K562 (cell line): Measurements from ENCODE around the gene SP140L. TPM values are rescaled to one million over a fixed set of nuclear protein-coding genes. Genes with fewer than 3 reads are reported as not detected.

ENCODE experiments used
- ATF6 ChIP-seq: sonication (generic); formaldehyde crosslinking; IDR thresholded peaks from 2 replicates; pipeline ENCODE4 v1.4.0; 2020; ENCODE audit warnings: mild to moderate bottlenecking, missing genetic modification reagents
- CHD4 ChIP-seq: fragments of 200-600 bp; sonication (generic); IDR thresholded peaks from 3 replicates; pipeline ENCODE4 v1.6.1; 2012; ENCODE audit warnings: low read depth, mild to moderate bottlenecking, mixed read lengths, low read length, inconsistent platforms; ENCODE audit not compliant: insufficient read depth, insufficient replicate concordance, poor library complexity, severe bottlenecking
- CREBBP ChIP-seq: IDR thresholded peaks from one replicate; pipeline ENCODE4 v1.6.1; 2012; ENCODE audit warnings: low read depth, mild to moderate bottlenecking, control low read depth, inconsistent platforms, low read length
- DDX20 ChIP-seq: fragments of 450-650 bp; IDR thresholded peaks from 2 replicates; pipeline ENCODE4 v1.6.1; 2016; ENCODE audit warnings: missing genetic modification characterization, low read depth, mild to moderate bottlenecking, missing compliant biosample characterization, moderate library complexity
- E2F6 ChIP-seq, 2 experiments: IDR thresholded peaks; 2 replicates each; pipeline ENCODE4 v1.6.1; 2011; ENCODE audit warnings: borderline replicate concordance in 1 of 2, control low read depth in 1 of 2, low read depth in 1 of 2, low read length in 1 of 2, mild to moderate bottlenecking in 1 of 2, mixed read lengths in 1 of 2, moderate library complexity in 1 of 2; ENCODE audit not compliant: insufficient read depth in 1 of 2, insufficient read length in 1 of 2, poor library complexity in 1 of 2, severe bottlenecking in 1 of 2; ENCODE audit errors: extremely low read depth in 1 of 2
- MIER1 ChIP-seq: fragments of 450-650 bp; IDR thresholded peaks from 2 replicates; pipeline ENCODE4 v1.6.1; 2016; ENCODE audit warnings: antibody characterized with exemption, mild to moderate bottlenecking, low read depth
- NR0B1 ChIP-seq: fragments of 450-650 bp; IDR thresholded peaks from one replicate; pipeline ENCODE4 v1.6.1; 2018; ENCODE audit warnings: mild to moderate bottlenecking, moderate library complexity; ENCODE audit not compliant: partially characterized antibody
- PHF8 ChIP-seq: fragments of 200-600 bp; sonication (generic); IDR thresholded peaks from 2 replicates; pipeline ENCODE4 v1.6.1; 2012; ENCODE audit warnings: mixed run types, mild to moderate bottlenecking, inconsistent platforms, low read length, moderate library complexity, borderline replicate concordance
- PTRF ChIP-seq: fragments of 450-650 bp; IDR thresholded peaks from 2 replicates; pipeline ENCODE4 v1.6.1; 2016; ENCODE audit warnings: mild to moderate bottlenecking, missing genetic modification characterization, missing compliant biosample characterization
- REST ChIP-seq, 2 experiments: fragments of 450-650 bp; formaldehyde crosslinking in 1 of 2; IDR thresholded peaks; 2 replicates each; pipeline versions ENCODE4 v1.4.0 to v1.6.1; 2014 to 2020; ENCODE audit warnings: mild to moderate bottlenecking in 2 of 2, borderline replicate concordance in 1 of 2, low read depth in 1 of 2
- polyA plus RNA-seq, 8 experiments: library from polyadenylated mRNA; depleted of rRNA in 4 of 8; stranded (reverse) in 5 of 8; unstranded in 3 of 8; fragments of >200 nt; fragmentation: Nextera tagmentation in 2 of 8; fragmentation: Illumina TruSeq in 1 of 8; extraction: Ambion mirVana in 2 of 8; extraction: Trizol in 1 of 8; gene quantifications; 2 replicates each; pipeline versions ENCODE4 v1.2.1 to v1.2.3, GENCODE V29; 2011 to 2014; ENCODE audit warnings: inconsistent platforms in 1 of 8, missing spikeins in 1 of 8
- total RNA-seq, 7 experiments: library from RNA; depleted of rRNA in 6 of 7; stranded (reverse); fragments of >200 nt in 6 of 7; fragmentation: Illumina TruSeq in 2 of 7; extraction: Trizol in 2 of 7; gene quantifications; 2 replicates each; pipeline versions ENCODE4 v1.2.1 to v1.2.3, GENCODE V29; 2011 to 2021; ENCODE audit warnings: low replicate concordance in 1 of 7

SP140L gene
- total and polyA plus RNA-seq, 9 of the 15 experiments (the other 6 are each of a cell fraction or from before 2014, with no cell fraction given), result 4.0 to 15.5 (median 11.3) TPM

- TF ChIP-seq ATF6 (CRISPR knock-in tag) (no peak), CREBBP (no peak), PHF8 (peak; percentile 18; the same call in 1 of the 2 replicates), E2F6 (IDR thresholded peaks at IDR 0.05; ENCODE audit: borderline replicate concordance in 1 of 2, extremely low read depth in 1 of 2, insufficient read depth in 1 of 2, insufficient read length in 1 of 2, low read depth in 1 of 2, low read length in 1 of 2, poor library complexity in 1 of 2, severe bottlenecking in 1 of 2) (peak in 1 of 2 experiments; percentile 39), CHD4 (no peak), NR0B1 (no peak), REST (IDR thresholded peaks at IDR 0.05; ENCODE audit: borderline replicate concordance) (peak; percentile 42; the same call in 1 of the 2 replicates), REST (CRISPR knock-in tag; IDR thresholded peaks at IDR 0.05; ENCODE audit: low read depth) (no peak), MIER1 (no peak), PTRF (no peak), DDX20 (tag) (no peak)
Observed at GRCh38 chr2:230323385-230324106, 3.4 kb upstream of the SP140L start (continued).
